IPS DF 6.9 (cell line): ENCODE data around the gene B4GALNT4.
"Not testable (repeated sequence)": the region's sequence is repeated elsewhere in the genome, so short reads cannot be mapped to it uniquely, and the experiment has no call there.

ENCODE experiments used
- DNase-seq: peaks from one replicate; pipeline ENCODE4 v3.0.0-alpha.2; 2013; ENCODE audit warnings: low read depth, low spot score
- H3K27ac ChIP-seq: one replicate; pipeline ENCODE4 v1.5.1; 2013; ENCODE audit warnings: low read length, control low read depth
- H3K27me3 ChIP-seq: 2 replicates; pipeline ENCODE4 v1.6.1; 2013; ENCODE audit warnings: mild to moderate bottlenecking, low read length; ENCODE audit not compliant: control insufficient read depth, insufficient read depth
- H3K36me3 ChIP-seq: 2 replicates; pipeline ENCODE4 v1.6.1; 2013; ENCODE audit warnings: low read length; ENCODE audit not compliant: control insufficient read depth, insufficient read depth
- H3K4me1 ChIP-seq: 2 replicates; pipeline ENCODE4 v1.6.1; 2013; ENCODE audit warnings: low read length; ENCODE audit not compliant: control insufficient read depth, insufficient read depth
- H3K4me3 ChIP-seq: 2 replicates; pipeline ENCODE4 v1.5.1; 2013; ENCODE audit warnings: mild to moderate bottlenecking, low read length
- H3K9me3 ChIP-seq: 2 replicates; pipeline ENCODE4 v1.6.1; 2013; ENCODE audit warnings: low read length, inconsistent platforms; ENCODE audit not compliant: control insufficient read depth, insufficient read depth
- WGBS: extraction: QIAGEN DNeasy Blood & Tissue Kit; methylation state at CpG from one replicate; pipeline ENCODE4 v1.1.7; 2013; ENCODE audit warnings: mixed read lengths, missing lambda C conversion rate; ENCODE audit not compliant: insufficient read length, insufficient coverage; 5-methylcytosine and 5-hydroxymethylcytosine counted together

Gene B4GALNT4

GRCh38 chr11:395866-396265 lies 26.6 kb downstream of the B4GALNT4 start:
- peaks cover 13% of the 10 kb centered on the region; the same call in 1 of the 2 replicates for H3K36me3 ChIP-seq
- no peaks in the 10 kb centered on the region for H3K27me3 ChIP-seq
- no peak for DNase-seq
- H3K9me3 ChIP-seq = no peaks in the 10 kb centered on the region
- WGBS = no CpG with 5 or more reads among the region's 11 CpGs
- H3K27ac ChIP-seq = no peak overlapping the region
- no peak overlapping the region for H3K4me3 ChIP-seq
- peaks cover 6% of the 10 kb centered on the region for H3K4me1 ChIP-seq

DNA sequence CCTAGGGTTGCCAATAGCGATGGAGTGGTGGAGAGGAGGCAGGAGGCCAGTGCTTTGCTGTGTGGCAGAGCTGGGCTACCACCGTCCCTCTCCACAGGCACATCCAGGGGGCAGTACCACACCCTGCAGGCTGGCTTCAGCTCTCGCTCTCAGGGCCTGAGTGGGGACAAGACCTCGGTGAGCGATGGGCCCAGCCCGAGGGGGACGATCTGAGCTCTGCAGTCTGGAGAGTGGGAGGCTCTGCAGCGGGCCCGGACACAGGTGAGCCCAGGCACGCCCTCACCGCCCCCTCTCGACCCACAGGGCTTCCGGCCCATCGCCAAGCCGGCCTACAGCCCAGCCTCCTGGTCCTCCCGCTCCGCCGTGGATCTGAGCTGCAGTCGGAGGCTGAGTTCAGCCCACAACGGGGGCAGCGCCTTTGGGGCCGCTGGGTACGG lies 27.2 kb downstream of the B4GALNT4 start:
- H3K4me1 ChIP-seq = peaks cover 6% of the 10 kb centered on the region
- DNase-seq = no peak
- H3K9me3 ChIP-seq = no peaks in the 10 kb centered on the region
- H3K4me3 ChIP-seq = no peak overlapping the region
- no peaks in the 10 kb centered on the region for H3K27me3 ChIP-seq
- H3K36me3 ChIP-seq = peaks cover 13% of the 10 kb centered on the region; the same call in 1 of the 2 replicates
- no peak overlapping the region for H3K27ac ChIP-seq
- WGBS = no CpG with 5 or more reads among the region's 23 CpGs

- Histone ChIP-seq H3K4me3 (no peak overlapping the region), H3K27ac (no peak overlapping the region), H3K4me1 (peaks cover 6% of the 10 kb centered on the region), H3K9me3 (no peaks in the 10 kb centered on the region), H3K27me3 (no peaks in the 10 kb centered on the region), H3K36me3 (peaks cover 13% of the 10 kb centered on the region; the same call in 1 of the 2 replicates)
- no CpG with 5 or more reads among the region's 43 CpGs for WGBS
- no peak for DNase-seq
These were observed 27.7 kb downstream of the B4GALNT4 start for GRCh38 chr11:396948-397548.

DNA sequence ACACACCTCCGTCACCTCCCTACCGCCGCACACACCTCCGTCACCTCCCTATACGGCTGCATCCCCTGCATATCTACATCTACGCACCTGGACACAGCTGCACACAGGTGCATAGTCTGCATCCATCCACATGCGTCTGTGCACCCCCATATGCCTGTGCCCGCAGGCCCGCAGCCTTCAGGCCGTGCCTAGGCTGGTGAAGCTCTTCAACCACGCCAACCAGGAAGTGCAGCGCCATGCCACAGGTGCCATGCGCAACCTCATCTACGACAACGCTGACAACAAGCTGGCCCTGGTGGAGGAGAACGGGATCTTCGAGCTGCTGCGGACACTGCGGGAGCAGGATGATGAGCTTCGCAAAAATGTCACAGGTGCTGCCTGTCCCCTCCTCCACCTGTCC lies 29.5 kb downstream of the B4GALNT4 start:
- H3K9me3 ChIP-seq = no peaks in the 10 kb centered on the region
- 100% methylated on average over 3 of the region's 20 CpGs for WGBS
- peaks cover 13% of the 10 kb centered on the region for H3K36me3 ChIP-seq
- no peaks in the 10 kb centered on the region for H3K27me3 ChIP-seq
- H3K4me3 ChIP-seq = no peak overlapping the region
- H3K27ac ChIP-seq = no peak overlapping the region
- DNase-seq = no peak
- H3K4me1 ChIP-seq = peaks cover 2% of the 10 kb centered on the region; the same call in 1 of the 2 replicates

- no peak for DNase-seq
- H3K27me3 ChIP-seq = no peaks in the 10 kb centered on the region
- no peak overlapping the region for H3K4me3 ChIP-seq
- peaks cover 1% of the 10 kb centered on the region; the same call in 1 of the 2 replicates for H3K4me1 ChIP-seq
- peaks cover 20% of the 10 kb centered on the region for H3K36me3 ChIP-seq
- WGBS = no CpG with 5 or more reads among the region's 21 CpGs
- no peaks in the 10 kb centered on the region for H3K9me3 ChIP-seq
- no peak overlapping the region for H3K27ac ChIP-seq
These were observed 30.5 kb downstream of the B4GALNT4 start for GRCh38 chr11:399731-400211.

GRCh38 chr11:400241-400689 lies 31.0 kb downstream of the B4GALNT4 start:
- Histone ChIP-seq H3K9me3 (no peaks in the 10 kb centered on the region), H3K36me3 (peaks cover 23% of the 10 kb centered on the region), H3K4me3 (no peak overlapping the region), H3K4me1 (peaks cover 1% of the 10 kb centered on the region; the same call in 1 of the 2 replicates), H3K27me3 (no peaks in the 10 kb centered on the region), H3K27ac (no peak overlapping the region)
- no CpG with 5 or more reads among the region's 50 CpGs for WGBS
- no peak for DNase-seq

DNA sequence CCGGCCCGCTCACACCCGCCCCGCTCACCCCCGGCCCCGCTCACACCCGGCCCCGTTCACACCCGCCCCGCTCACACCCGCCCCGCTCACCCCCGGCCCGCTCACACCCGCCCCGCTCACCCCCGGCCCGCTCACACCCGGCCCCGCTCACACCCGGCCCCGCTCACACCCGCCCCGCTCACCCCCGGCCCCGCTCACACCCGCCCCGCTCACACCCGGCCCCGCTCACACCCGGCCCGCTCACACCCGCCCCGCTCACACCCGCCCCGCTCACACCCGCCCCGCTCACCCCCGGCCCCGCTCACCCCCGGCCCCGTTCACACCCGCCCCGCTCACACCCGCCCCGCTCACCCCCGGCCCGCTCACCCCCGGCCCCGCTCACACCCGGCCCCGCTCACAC lies 31.9 kb downstream of the B4GALNT4 start:
- not testable (repeated sequence) for H3K27ac ChIP-seq, H3K4me1 ChIP-seq, H3K4me3 ChIP-seq, H3K27me3 ChIP-seq, DNase-seq, H3K9me3 ChIP-seq
- WGBS = no CpG with 5 or more reads among the region's 52 CpGs
- H3K36me3 ChIP-seq = peaks cover 23% of the 10 kb centered on the region

GRCh38 chr11:403021-403760 lies 33.9 kb downstream of the B4GALNT4 start:
- no peak overlapping the region for H3K27ac ChIP-seq
- no peaks in the 10 kb centered on the region for H3K27me3 ChIP-seq
- no peak overlapping the region for H3K4me3 ChIP-seq
- no peaks in the 10 kb centered on the region for H3K9me3 ChIP-seq
- H3K4me1 ChIP-seq = peaks cover 6% of the 10 kb centered on the region
- WGBS = no CpG with 5 or more reads among the region's 55 CpGs
- no peak for DNase-seq
- H3K36me3 ChIP-seq = peaks cover 20% of the 10 kb centered on the region; the same call in 1 of the 2 replicates

DNA sequence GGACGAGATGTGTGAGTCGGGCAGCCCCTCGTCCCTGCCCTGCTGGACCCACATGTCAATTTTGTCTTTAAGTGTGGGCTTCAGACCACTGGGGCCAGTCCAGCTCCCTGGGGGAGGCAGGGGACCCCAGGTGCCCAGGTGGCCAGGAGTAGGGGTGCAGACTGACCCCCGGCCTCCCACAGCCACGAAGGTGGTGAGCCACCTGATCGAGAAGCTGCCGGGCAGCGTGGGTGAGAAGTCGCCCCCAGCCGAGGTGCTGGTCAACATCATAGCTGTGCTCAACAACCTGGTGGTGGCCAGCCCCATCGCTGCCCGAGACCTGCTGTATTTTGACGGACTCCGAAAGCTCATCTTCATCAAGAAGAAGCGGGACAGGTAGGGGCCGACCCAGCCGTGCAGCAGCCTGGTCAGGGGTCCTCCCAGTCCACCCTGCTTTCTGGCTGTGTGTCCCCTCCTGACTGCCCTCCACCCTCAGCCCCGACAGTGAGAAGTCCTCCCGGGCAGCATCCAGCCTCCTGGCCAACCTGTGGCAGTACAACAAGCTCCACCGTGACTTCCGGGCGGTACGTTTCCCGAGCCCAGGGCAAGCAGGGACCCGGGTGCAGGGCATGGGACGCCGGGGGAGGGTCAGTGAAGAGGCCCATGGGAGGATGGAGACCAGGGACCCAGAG lies 34.6 kb downstream of the B4GALNT4 start:
- Histone ChIP-seq H3K36me3 (peaks cover 17% of the 10 kb centered on the region; the same call in 1 of the 2 replicates), H3K9me3 (no peaks in the 10 kb centered on the region), H3K27ac (no peak overlapping the region), H3K27me3 (no peaks in the 10 kb centered on the region), H3K4me1 (peaks cover 6% of the 10 kb centered on the region), H3K4me3 (no peak overlapping the region)
- no CpG with 5 or more reads among the region's 27 CpGs for WGBS
- no peak for DNase-seq

- no peaks in the 10 kb centered on the region for H3K9me3 ChIP-seq
- no peaks in the 10 kb centered on the region for H3K27me3 ChIP-seq
- no peak for DNase-seq
- peaks cover 6% of the 10 kb centered on the region for H3K4me1 ChIP-seq
- WGBS = no CpG with 5 or more reads among the region's 14 CpGs
- no peak overlapping the region for H3K4me3 ChIP-seq
- peaks cover 16% of the 10 kb centered on the region; the same call in 1 of the 2 replicates for H3K36me3 ChIP-seq
- no peak overlapping the region for H3K27ac ChIP-seq
These were observed 35.4 kb downstream of the B4GALNT4 start for GRCh38 chr11:404551-405264.
